ENCODE measurements around the gene DOCK4. TPM values are rescaled to one million over a fixed set of nuclear protein-coding genes. Genes with fewer than 3 reads are reported as not detected.

DOCK4 gene
- total RNA-seq, 1 experiment from 2014 or later, result 31.4 TPM

GRCh38 chr7:112144284-112145059 is 61.7 kb downstream of the DOCK4 start:
- ChIA-PET POLR2A (interaction anchor here (1.0 to 1.3 kb wide), 2 partner anchors 9 to 12 kb away, joined by 3 to 4 read pairs; no protein-coding TSS in a partner anchor), CTCF (interaction anchor here (1.3 kb wide), 1 partner anchor 11 kb away, joined by 4 read pairs; no protein-coding TSS in a partner anchor)
- peaks cover 7% of the 10 kb centered on the region for H3K36me3 Mint-ChIP-seq (ENCODE audit: insufficient read depth, unreplicated experiment)

DNA sequence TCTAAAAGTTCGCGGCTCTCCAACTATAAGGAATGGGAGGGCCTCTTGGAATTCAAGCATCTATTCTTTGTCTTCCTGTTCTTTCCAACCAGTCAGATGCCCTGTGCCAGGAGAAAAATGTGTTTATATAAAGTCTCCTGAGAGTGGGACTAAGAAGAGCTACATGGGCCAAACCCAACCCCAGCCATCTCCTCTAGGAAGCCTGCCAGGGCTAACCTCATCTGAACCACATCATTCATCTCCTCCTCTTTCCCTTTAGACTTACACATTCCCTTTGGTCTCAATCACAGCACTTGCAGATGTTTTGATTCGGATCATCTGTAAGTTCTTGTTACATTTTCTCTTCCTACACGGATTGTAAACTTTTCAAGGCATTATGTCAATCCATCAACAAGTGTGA is 62.6 kb downstream of the DOCK4 start:
- Mint-ChIP-seq H3K27ac (ENCODE audit: low read depth, unreplicated experiment) (no peak overlapping the region), H3K4me1 (ENCODE audit: insufficient read depth, unreplicated experiment) (peaks cover 10% of the 10 kb centered on the region), H3K4me3 (ENCODE audit: unreplicated experiment) (no peak overlapping the region), H3K9me3 (ENCODE audit: unreplicated experiment) (no peaks in the 10 kb centered on the region), H3K36me3 (ENCODE audit: insufficient read depth, unreplicated experiment) (peaks cover 7% of the 10 kb centered on the region), H3K27me3 (ENCODE audit: insufficient read depth, unreplicated experiment) (no peaks in the 10 kb centered on the region)
- TF ChIP-seq, protein P1, sequence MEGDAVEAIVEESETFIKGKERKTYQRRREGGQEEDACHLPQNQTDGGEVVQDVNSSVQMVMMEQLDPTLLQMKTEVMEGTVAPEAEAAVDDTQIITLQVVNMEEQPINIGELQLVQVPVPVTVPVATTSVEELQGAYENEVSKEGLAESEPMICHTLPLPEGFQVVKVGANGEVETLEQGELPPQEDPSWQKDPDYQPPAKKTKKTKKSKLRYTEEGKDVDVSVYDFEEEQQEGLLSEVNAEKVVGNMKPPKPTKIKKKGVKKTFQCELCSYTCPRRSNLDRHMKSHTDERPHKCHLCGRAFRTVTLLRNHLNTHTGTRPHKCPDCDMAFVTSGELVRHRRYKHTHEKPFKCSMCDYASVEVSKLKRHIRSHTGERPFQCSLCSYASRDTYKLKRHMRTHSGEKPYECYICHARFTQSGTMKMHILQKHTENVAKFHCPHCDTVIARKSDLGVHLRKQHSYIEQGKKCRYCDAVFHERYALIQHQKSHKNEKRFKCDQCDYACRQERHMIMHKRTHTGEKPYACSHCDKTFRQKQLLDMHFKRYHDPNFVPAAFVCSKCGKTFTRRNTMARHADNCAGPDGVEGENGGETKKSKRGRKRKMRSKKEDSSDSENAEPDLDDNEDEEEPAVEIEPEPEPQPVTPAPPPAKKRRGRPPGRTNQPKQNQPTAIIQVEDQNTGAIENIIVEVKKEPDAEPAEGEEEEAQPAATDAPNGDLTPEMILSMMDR (IDR thresholded peaks at IDR 0.05; ENCODE audit: unreplicated experiment), result no peak
- BruUV-seq (replicated peaks), result no TSS peak
- DNase-seq (ENCODE audit: unreplicated experiment), result no peak
- CTCF ChIA-PET, result no interaction called here
- intact Hi-C loops (cut with micrococcal nuclease), result no loop called here
- POLR2A ChIA-PET, result interaction anchor here (0.6 to 1.3 kb wide), 2 partner anchors 8 to 797 kb away, joined by 3 to 4 read pairs; no protein-coding TSS in a partner anchor

More at GRCh38 chr7:112144284-112145059, 61.7 kb downstream of the DOCK4 start:
- no peaks in the 10 kb centered on the region for H3K9me3 Mint-ChIP-seq (ENCODE audit: unreplicated experiment)
- intact Hi-C loops (cut with micrococcal nuclease), result no loop called here
- peaks cover 19% of the 10 kb centered on the region for H3K4me1 Mint-ChIP-seq (ENCODE audit: insufficient read depth, unreplicated experiment)
- no peaks in the 10 kb centered on the region for H3K27me3 Mint-ChIP-seq (ENCODE audit: insufficient read depth, unreplicated experiment)
- TF ChIP-seq, protein P1 (IDR thresholded peaks at IDR 0.05; ENCODE audit: unreplicated experiment), result no peak
- no peak overlapping the region for H3K27ac Mint-ChIP-seq (ENCODE audit: low read depth, unreplicated experiment)
- DNase-seq (ENCODE audit: unreplicated experiment), result no peak
- BruUV-seq (replicated peaks), result no TSS peak
- no peak overlapping the region for H3K4me3 Mint-ChIP-seq (ENCODE audit: unreplicated experiment)

DNA sequence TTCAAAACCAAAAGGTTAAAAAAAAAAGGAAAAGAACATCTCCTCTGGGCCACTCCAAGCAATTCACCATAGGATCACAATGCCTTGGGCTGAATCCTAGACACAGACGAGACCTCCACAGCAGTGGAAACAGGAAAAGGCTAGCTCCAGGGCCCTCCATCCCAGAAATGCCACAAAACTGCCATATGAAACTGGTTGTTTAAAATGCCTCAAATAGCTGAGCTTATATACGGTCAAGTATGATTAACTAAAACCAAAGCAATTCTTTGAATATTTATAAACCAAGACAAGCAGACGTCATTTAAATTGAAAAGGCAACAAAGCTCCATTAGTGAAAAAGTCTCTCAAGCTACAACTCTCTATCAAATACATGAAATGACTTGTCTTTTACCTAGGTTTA is 63.1 kb downstream of the DOCK4 start:
- H3K4me3 Mint-ChIP-seq (ENCODE audit: unreplicated experiment), result no peak overlapping the region
- TF ChIP-seq, protein P1 (IDR thresholded peaks at IDR 0.05; ENCODE audit: unreplicated experiment), result no peak
- no TSS peak for BruUV-seq (replicated peaks)
- ChIA-PET CTCF (no interaction called here), POLR2A (interaction anchor here (0.6 kb wide), 1 partner anchor 798 kb away, joined by 3 read pairs; no protein-coding TSS in a partner anchor)
- peaks cover 6% of the 10 kb centered on the region for H3K36me3 Mint-ChIP-seq (ENCODE audit: insufficient read depth, unreplicated experiment)
- intact Hi-C loops (cut with micrococcal nuclease), result no loop called here
- no peaks in the 10 kb centered on the region for H3K27me3 Mint-ChIP-seq (ENCODE audit: insufficient read depth, unreplicated experiment)
- DNase-seq (ENCODE audit: unreplicated experiment), result no peak
- H3K27ac Mint-ChIP-seq (ENCODE audit: low read depth, unreplicated experiment), result no peak overlapping the region
- H3K9me3 Mint-ChIP-seq (ENCODE audit: unreplicated experiment), result no peaks in the 10 kb centered on the region
- peaks cover 10% of the 10 kb centered on the region for H3K4me1 Mint-ChIP-seq (ENCODE audit: insufficient read depth, unreplicated experiment)

GRCh38 chr7:112140600-112140999 is 65.6 kb downstream of the DOCK4 start:
- CTCF ChIA-PET, result no interaction called here
- H3K27ac Mint-ChIP-seq (ENCODE audit: low read depth, unreplicated experiment), result no peak overlapping the region
- peaks cover 10% of the 10 kb centered on the region for H3K4me1 Mint-ChIP-seq (ENCODE audit: insufficient read depth, unreplicated experiment)
- no peaks in the 10 kb centered on the region for H3K27me3 Mint-ChIP-seq (ENCODE audit: insufficient read depth, unreplicated experiment)
- DNase-seq (ENCODE audit: unreplicated experiment), result no peak
- no peaks in the 10 kb centered on the region for H3K36me3 Mint-ChIP-seq (ENCODE audit: insufficient read depth, unreplicated experiment)
- BruUV-seq (replicated peaks), result no TSS peak
- H3K4me3 Mint-ChIP-seq (ENCODE audit: unreplicated experiment), result no peak overlapping the region
- intact Hi-C loops (cut with micrococcal nuclease), result no loop called here
- POLR2A ChIA-PET, result interaction anchor here (0.7 kb wide), 1 partner anchor 63 kb away, joined by 3 read pairs; no protein-coding TSS in a partner anchor
- no peaks in the 10 kb centered on the region for H3K9me3 Mint-ChIP-seq (ENCODE audit: unreplicated experiment)
- TF ChIP-seq, protein P1 (IDR thresholded peaks at IDR 0.05; ENCODE audit: unreplicated experiment), result no peak

All from MCF 10A (cell line).